ENCODE results near the gene ZNF212.
"Not testable (repeated sequence)": the region's sequence is repeated elsewhere in the genome, so short reads cannot be mapped to it uniquely, and the experiment has no call there.

ZNF212 gene

GRCh38 chr7:149251518-149251917 is 12.1 kb downstream of the ZNF212 start:
- in situ Hi-C loops (cut with MboI; ENCODE audit: low sequenced_read_pairs) = not testable (repeated sequence)

- in situ Hi-C loops (cut with MboI; ENCODE audit: low sequenced_read_pairs) = no loop called here
Observed at GRCh38 chr7:149252378-149252777, 12.9 kb downstream of the ZNF212 start.

- in situ Hi-C loops (cut with MboI; ENCODE audit: low sequenced_read_pairs) = no loop called here
Observed at GRCh38 chr7:149253665-149254064, 14.2 kb downstream of the ZNF212 start.

GRCh38 chr7:149254181-149254858 is 14.9 kb downstream of the ZNF212 start:
- in situ Hi-C loops (cut with MboI; ENCODE audit: low sequenced_read_pairs) = no loop called here

- in situ Hi-C loops (cut with MboI; ENCODE audit: low sequenced_read_pairs) = no loop called here
Observed at GRCh38 chr7:149255174-149255573, 15.7 kb downstream of the ZNF212 start.

- in situ Hi-C loops (cut with MboI; ENCODE audit: low sequenced_read_pairs) = no loop called here
Observed at GRCh38 chr7:149256568-149256967, 17.1 kb downstream of the ZNF212 start.

GRCh38 chr7:149257146-149257545 is 17.7 kb downstream of the ZNF212 start:
- in situ Hi-C loops (cut with MboI; ENCODE audit: low sequenced_read_pairs) = no loop called here

GRCh38 chr7:149261316-149261828 is 21.9 kb downstream of the ZNF212 start:
- in situ Hi-C loops (cut with MboI; ENCODE audit: low sequenced_read_pairs) = no loop called here

GRCh38 chr7:149261829-149262617 is 22.6 kb downstream of the ZNF212 start, which contains the start of gene ZNF783:
Gene ZNF783 (plus strand): TSS chr7:149262196. CDS start chr7:149262334, 138 bp downstream.
- in situ Hi-C loops (cut with MboI; ENCODE audit: low sequenced_read_pairs) = no loop called here

GRCh38 chr7:149266451-149266850 is 27.0 kb downstream of the ZNF212 start:
- in situ Hi-C loops (cut with MboI; ENCODE audit: low sequenced_read_pairs) = no loop called here

- in situ Hi-C loops (cut with MboI; ENCODE audit: low sequenced_read_pairs) = no loop called here
Observed at GRCh38 chr7:149267733-149268132, 28.3 kb downstream of the ZNF212 start.

- in situ Hi-C loops (cut with MboI; ENCODE audit: low sequenced_read_pairs) = not testable (repeated sequence)
Observed at GRCh38 chr7:149274424-149274823, 35.0 kb downstream of the ZNF212 start.

GRCh38 chr7:149277871-149278270 is 38.4 kb downstream of the ZNF212 start:
- in situ Hi-C loops (cut with MboI; ENCODE audit: low sequenced_read_pairs) = no loop called here

GRCh38 chr7:149278396-149278795 is 38.9 kb downstream of the ZNF212 start:
- in situ Hi-C loops (cut with MboI; ENCODE audit: low sequenced_read_pairs) = no loop called here

- in situ Hi-C loops (cut with MboI; ENCODE audit: low sequenced_read_pairs) = no loop called here
Observed at GRCh38 chr7:149279111-149279743, 39.8 kb downstream of the ZNF212 start.

- in situ Hi-C loops (cut with MboI; ENCODE audit: low sequenced_read_pairs) = no loop called here
Observed at GRCh38 chr7:149280151-149280550, 40.7 kb downstream of the ZNF212 start.

GRCh38 chr7:149280661-149281507 is 41.4 kb downstream of the ZNF212 start:
- in situ Hi-C loops (cut with MboI; ENCODE audit: low sequenced_read_pairs) = no loop called here

- in situ Hi-C loops (cut with MboI; ENCODE audit: low sequenced_read_pairs) = no loop called here
Observed at GRCh38 chr7:149281508-149282330, 42.3 kb downstream of the ZNF212 start.

- in situ Hi-C loops (cut with MboI; ENCODE audit: low sequenced_read_pairs) = no loop called here
Observed at GRCh38 chr7:149282331-149282655, 42.8 kb downstream of the ZNF212 start.

- in situ Hi-C loops (cut with MboI; ENCODE audit: low sequenced_read_pairs) = no loop called here
Observed at GRCh38 chr7:149283321-149283720, 43.9 kb downstream of the ZNF212 start.
